ENCODE results near the gene APOBEC3B.

DNA sequence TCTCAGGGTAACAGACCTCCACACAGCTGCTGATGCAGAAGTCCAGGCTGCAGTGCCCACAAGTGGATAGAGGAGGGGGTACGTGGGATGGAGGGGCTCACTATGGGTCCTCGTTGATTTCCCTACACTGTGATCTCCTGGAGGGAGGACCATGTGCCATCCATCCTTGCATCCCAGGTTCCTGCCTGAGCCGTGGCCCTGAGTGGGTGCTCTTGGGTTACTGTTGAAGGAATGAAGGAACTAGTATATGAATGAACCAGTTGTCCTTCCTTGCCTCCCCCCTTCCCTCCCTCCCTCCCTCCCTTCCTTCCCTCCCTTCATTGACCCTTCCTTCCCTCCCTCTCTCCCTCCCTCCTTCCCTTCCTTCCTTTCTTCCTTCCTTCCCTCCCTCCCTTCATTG lies 15.4 kb downstream of the APOBEC3B start:
- TF ChIP-seq, protein P1, sequence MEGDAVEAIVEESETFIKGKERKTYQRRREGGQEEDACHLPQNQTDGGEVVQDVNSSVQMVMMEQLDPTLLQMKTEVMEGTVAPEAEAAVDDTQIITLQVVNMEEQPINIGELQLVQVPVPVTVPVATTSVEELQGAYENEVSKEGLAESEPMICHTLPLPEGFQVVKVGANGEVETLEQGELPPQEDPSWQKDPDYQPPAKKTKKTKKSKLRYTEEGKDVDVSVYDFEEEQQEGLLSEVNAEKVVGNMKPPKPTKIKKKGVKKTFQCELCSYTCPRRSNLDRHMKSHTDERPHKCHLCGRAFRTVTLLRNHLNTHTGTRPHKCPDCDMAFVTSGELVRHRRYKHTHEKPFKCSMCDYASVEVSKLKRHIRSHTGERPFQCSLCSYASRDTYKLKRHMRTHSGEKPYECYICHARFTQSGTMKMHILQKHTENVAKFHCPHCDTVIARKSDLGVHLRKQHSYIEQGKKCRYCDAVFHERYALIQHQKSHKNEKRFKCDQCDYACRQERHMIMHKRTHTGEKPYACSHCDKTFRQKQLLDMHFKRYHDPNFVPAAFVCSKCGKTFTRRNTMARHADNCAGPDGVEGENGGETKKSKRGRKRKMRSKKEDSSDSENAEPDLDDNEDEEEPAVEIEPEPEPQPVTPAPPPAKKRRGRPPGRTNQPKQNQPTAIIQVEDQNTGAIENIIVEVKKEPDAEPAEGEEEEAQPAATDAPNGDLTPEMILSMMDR (IDR thresholded peaks at IDR 0.05; ENCODE audit: control extremely low read depth in 1 of 3, insufficient read depth in 1 of 3, low read depth in 1 of 3, low read length in 3 of 3) = no peak
- no peak for TF ChIP-seq SIN3A (conservative IDR thresholded peaks at IDR 0.05 in 1 of 2, IDR thresholded peaks at IDR 0.05 in 1 of 2; ENCODE audit: low read depth in 1 of 2, low read length in 2 of 2)
- TF ChIP-seq, protein P2, sequence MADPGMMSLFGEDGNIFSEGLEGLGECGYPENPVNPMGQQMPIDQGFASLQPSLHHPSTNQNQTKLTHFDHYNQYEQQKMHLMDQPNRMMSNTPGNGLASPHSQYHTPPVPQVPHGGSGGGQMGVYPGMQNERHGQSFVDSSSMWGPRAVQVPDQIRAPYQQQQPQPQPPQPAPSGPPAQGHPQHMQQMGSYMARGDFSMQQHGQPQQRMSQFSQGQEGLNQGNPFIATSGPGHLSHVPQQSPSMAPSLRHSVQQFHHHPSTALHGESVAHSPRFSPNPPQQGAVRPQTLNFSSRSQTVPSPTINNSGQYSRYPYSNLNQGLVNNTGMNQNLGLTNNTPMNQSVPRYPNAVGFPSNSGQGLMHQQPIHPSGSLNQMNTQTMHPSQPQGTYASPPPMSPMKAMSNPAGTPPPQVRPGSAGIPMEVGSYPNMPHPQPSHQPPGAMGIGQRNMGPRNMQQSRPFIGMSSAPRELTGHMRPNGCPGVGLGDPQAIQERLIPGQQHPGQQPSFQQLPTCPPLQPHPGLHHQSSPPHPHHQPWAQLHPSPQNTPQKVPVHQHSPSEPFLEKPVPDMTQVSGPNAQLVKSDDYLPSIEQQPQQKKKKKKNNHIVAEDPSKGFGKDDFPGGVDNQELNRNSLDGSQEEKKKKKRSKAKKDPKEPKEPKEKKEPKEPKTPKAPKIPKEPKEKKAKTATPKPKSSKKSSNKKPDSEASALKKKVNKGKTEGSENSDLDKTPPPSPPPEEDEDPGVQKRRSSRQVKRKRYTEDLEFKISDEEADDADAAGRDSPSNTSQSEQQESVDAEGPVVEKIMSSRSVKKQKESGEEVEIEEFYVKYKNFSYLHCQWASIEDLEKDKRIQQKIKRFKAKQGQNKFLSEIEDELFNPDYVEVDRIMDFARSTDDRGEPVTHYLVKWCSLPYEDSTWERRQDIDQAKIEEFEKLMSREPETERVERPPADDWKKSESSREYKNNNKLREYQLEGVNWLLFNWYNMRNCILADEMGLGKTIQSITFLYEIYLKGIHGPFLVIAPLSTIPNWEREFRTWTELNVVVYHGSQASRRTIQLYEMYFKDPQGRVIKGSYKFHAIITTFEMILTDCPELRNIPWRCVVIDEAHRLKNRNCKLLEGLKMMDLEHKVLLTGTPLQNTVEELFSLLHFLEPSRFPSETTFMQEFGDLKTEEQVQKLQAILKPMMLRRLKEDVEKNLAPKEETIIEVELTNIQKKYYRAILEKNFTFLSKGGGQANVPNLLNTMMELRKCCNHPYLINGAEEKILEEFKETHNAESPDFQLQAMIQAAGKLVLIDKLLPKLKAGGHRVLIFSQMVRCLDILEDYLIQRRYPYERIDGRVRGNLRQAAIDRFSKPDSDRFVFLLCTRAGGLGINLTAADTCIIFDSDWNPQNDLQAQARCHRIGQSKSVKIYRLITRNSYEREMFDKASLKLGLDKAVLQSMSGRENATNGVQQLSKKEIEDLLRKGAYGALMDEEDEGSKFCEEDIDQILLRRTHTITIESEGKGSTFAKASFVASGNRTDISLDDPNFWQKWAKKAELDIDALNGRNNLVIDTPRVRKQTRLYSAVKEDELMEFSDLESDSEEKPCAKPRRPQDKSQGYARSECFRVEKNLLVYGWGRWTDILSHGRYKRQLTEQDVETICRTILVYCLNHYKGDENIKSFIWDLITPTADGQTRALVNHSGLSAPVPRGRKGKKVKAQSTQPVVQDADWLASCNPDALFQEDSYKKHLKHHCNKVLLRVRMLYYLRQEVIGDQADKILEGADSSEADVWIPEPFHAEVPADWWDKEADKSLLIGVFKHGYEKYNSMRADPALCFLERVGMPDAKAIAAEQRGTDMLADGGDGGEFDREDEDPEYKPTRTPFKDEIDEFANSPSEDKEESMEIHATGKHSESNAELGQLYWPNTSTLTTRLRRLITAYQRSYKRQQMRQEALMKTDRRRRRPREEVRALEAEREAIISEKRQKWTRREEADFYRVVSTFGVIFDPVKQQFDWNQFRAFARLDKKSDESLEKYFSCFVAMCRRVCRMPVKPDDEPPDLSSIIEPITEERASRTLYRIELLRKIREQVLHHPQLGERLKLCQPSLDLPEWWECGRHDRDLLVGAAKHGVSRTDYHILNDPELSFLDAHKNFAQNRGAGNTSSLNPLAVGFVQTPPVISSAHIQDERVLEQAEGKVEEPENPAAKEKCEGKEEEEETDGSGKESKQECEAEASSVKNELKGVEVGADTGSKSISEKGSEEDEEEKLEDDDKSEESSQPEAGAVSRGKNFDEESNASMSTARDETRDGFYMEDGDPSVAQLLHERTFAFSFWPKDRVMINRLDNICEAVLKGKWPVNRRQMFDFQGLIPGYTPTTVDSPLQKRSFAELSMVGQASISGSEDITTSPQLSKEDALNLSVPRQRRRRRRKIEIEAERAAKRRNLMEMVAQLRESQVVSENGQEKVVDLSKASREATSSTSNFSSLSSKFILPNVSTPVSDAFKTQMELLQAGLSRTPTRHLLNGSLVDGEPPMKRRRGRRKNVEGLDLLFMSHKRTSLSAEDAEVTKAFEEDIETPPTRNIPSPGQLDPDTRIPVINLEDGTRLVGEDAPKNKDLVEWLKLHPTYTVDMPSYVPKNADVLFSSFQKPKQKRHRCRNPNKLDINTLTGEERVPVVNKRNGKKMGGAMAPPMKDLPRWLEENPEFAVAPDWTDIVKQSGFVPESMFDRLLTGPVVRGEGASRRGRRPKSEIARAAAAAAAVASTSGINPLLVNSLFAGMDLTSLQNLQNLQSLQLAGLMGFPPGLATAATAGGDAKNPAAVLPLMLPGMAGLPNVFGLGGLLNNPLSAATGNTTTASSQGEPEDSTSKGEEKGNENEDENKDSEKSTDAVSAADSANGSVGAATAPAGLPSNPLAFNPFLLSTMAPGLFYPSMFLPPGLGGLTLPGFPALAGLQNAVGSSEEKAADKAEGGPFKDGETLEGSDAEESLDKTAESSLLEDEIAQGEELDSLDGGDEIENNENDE (IDR thresholded peaks at IDR 0.05; ENCODE audit: insufficient replicate concordance, low read length) = no peak
